RWPE1 (cell line): ENCODE data around the gene VBP1.

Experiments
- CTCF ChIA-PET: fragments of 350-600 bp; sonication (Branson Sonifier 250); formaldehyde crosslinking; extraction: SDS; loops from one replicate; lab custom pipeline; 2021; lab: Yijun Ruan, JAX
- POLR2A ChIA-PET: fragments of 400-600 bp; formaldehyde crosslinking; extraction: SDS; loops from one replicate; lab custom pipeline; 2020; ENCODE audit warnings: antibody characterized with exemption; ENCODE audit not compliant: low non-redundant PET; lab: Yijun Ruan, JAX
- DNase-seq: peaks from one replicate; pipeline ENCODE4 v3.0.0; 2012; ENCODE audit warnings: low spot score
- H3K27ac ChIP-seq: fragments of 450-650 bp; 2 replicates; pipeline ENCODE4 v1.5.1; 2017
- CTCF ChIP-seq: fragments of 450-650 bp; conservative IDR thresholded peaks from 2 replicates; pipeline ENCODE4 v1.5.1; 2017; ENCODE audit warnings: low read depth, mild to moderate bottlenecking

VBP1 gene

GRCh38 chrX:155216179-155216939 lies at the start of gene VBP1:
Gene VBP1 (plus strand): TSS chrX:155216460. CDS start chrX:155216483, 23 bp downstream.
- ChIA-PET POLR2A (no interaction called here), CTCF (interaction anchor here (0.6 to 1.6 kb wide), 6 partner anchors 9 to 299 kb away, joined by 3 to 6 read pairs (median 4); no protein-coding TSS in a partner anchor)

GRCh38 chrX:155169881-155170280 lies 46.4 kb upstream of the VBP1 start:
- POLR2A ChIA-PET, result no interaction called here
- no peak for TF ChIP-seq CTCF

More at GRCh38 chrX:155216179-155216939, at the start of gene VBP1:
- DNase-seq, result peak; percentile 89
- TF ChIP-seq CTCF, result peak; percentile 48
- peak within 1 kb of the TSS; percentile 81 for H3K27ac ChIP-seq

GRCh38 chrX:155179346-155179997 lies 36.8 kb upstream of the VBP1 start:
- no peak overlapping the region for H3K27ac ChIP-seq

More at GRCh38 chrX:155169881-155170280, 46.4 kb upstream of the VBP1 start:
- no peak for DNase-seq
- CTCF ChIA-PET, result interaction anchor here (0.6 kb wide), 1 partner anchor 9 kb away, joined by 3 read pairs; no protein-coding TSS in a partner anchor
- H3K27ac ChIP-seq, result no peak overlapping the region

GRCh38 chrX:155188786-155189185 lies 27.5 kb upstream of the VBP1 start:
- CTCF ChIA-PET, result no interaction called here
- no peak overlapping the region for H3K27ac ChIP-seq
- DNase-seq, result no peak
- no peak for TF ChIP-seq CTCF
- POLR2A ChIA-PET, result no interaction called here

More at GRCh38 chrX:155179346-155179997, 36.8 kb upstream of the VBP1 start:
- no peak for TF ChIP-seq CTCF
- POLR2A ChIA-PET, result no interaction called here
- no peak for DNase-seq
- CTCF ChIA-PET, result interaction anchor here (0.7 kb wide), 1 partner anchor 9 kb away, joined by 3 read pairs; no protein-coding TSS in a partner anchor

GRCh38 chrX:155211208-155211607 lies 5.1 kb upstream of the VBP1 start:
- ChIA-PET CTCF (interaction anchor here (0.6 kb wide), 1 partner anchor 158 kb away, joined by 4 read pairs; no protein-coding TSS in a partner anchor), POLR2A (no interaction called here)
- no peak overlapping the region for H3K27ac ChIP-seq
- TF ChIP-seq CTCF, result no peak
- DNase-seq, result no peak

GRCh38 chrX:155213731-155214130 lies 2.5 kb upstream of the VBP1 start:
- DNase-seq, result no peak
- CTCF ChIA-PET, result no interaction called here
- POLR2A ChIA-PET, result no interaction called here
- no peak for TF ChIP-seq CTCF
- no peak overlapping the region for H3K27ac ChIP-seq
